Cardiac muscle cell (in vitro differentiated cells and primary cell): Measurements from ENCODE around the gene OXER1. TPM values are rescaled to one million over a fixed set of nuclear protein-coding genes. Genes with fewer than 3 reads are reported as not detected.

Experiments used
- DNase-seq, 2 donors: peaks; one replicate each; pipeline versions ENCODE4 v3.0.0 to v3.0.0-alpha.2; 2010 to 2017; ENCODE audit warnings: low read depth in 1 of 2, low spot score in 1 of 2
- H3K27ac ChIP-seq: fragments of 200-600 bp; sonication (generic); 2 replicates; pipeline ENCODE4 v1.5.1; 2016
- H3K27me3 ChIP-seq: fragments of 200-600 bp; sonication (generic); 2 replicates; pipeline ENCODE4 v1.6.0; 2016; ENCODE audit warnings: control low read depth
- H3K36me3 ChIP-seq: fragments of 200-600 bp; sonication (generic); 2 replicates; pipeline ENCODE4 v1.5.1; 2016; ENCODE audit warnings: control low read depth
- H3K4me1 ChIP-seq: fragments of 200-600 bp; sonication (generic); 2 replicates; pipeline ENCODE4 v1.8.1; 2017; ENCODE audit warnings: low read depth, mild to moderate bottlenecking, mixed run types
- H3K4me3 ChIP-seq: fragments of 200-600 bp; sonication (generic); 2 replicates; pipeline ENCODE4 v1.5.1; 2016; ENCODE audit warnings: mild to moderate bottlenecking
- H3K9me3 ChIP-seq: fragments of 200-600 bp; sonication (generic); 2 replicates; pipeline ENCODE4 v1.5.1; 2017; ENCODE audit warnings: low read depth, mild to moderate bottlenecking, control low read depth
- polyA plus RNA-seq: library from polyadenylated mRNA; unstranded; fragments of >200 nt; fragmentation: Nextera tagmentation; extraction: Ambion mirVana; gene quantifications from 2 replicates; pipeline ENCODE4 v1.2.1, GENCODE V29; 2016
- total RNA-seq: library from RNA; depleted of rRNA; stranded (reverse); fragments of >200 nt; gene quantifications from 2 replicates; pipeline ENCODE4 v1.2.3, GENCODE V29; 2016
- TF ChIP-seq, protein P1 (sequence below): IDR thresholded peaks from 2 replicates; pipeline ENCODE4 v1.5.1; 2012; ENCODE audit warnings: low read depth, mild to moderate bottlenecking, low read length

OXER1 gene, protein sequence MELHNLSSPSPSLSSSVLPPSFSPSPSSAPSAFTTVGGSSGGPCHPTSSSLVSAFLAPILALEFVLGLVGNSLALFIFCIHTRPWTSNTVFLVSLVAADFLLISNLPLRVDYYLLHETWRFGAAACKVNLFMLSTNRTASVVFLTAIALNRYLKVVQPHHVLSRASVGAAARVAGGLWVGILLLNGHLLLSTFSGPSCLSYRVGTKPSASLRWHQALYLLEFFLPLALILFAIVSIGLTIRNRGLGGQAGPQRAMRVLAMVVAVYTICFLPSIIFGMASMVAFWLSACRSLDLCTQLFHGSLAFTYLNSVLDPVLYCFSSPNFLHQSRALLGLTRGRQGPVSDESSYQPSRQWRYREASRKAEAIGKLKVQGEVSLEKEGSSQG
- total RNA-seq (0.48 TPM in 1 of 2 replicates, not detected in the other), polyA plus RNA-seq (0.12 and 0.15 TPM in 2 replicates)

- H3K27me3 ChIP-seq, result no peaks in the 10 kb centered on the region
- H3K36me3 ChIP-seq, result no peaks in the 10 kb centered on the region
- no peak for DNase-seq
- no peaks in the 10 kb centered on the region for H3K9me3 ChIP-seq
- no peaks in the 10 kb centered on the region for H3K4me1 ChIP-seq
- TF ChIP-seq, protein P1, sequence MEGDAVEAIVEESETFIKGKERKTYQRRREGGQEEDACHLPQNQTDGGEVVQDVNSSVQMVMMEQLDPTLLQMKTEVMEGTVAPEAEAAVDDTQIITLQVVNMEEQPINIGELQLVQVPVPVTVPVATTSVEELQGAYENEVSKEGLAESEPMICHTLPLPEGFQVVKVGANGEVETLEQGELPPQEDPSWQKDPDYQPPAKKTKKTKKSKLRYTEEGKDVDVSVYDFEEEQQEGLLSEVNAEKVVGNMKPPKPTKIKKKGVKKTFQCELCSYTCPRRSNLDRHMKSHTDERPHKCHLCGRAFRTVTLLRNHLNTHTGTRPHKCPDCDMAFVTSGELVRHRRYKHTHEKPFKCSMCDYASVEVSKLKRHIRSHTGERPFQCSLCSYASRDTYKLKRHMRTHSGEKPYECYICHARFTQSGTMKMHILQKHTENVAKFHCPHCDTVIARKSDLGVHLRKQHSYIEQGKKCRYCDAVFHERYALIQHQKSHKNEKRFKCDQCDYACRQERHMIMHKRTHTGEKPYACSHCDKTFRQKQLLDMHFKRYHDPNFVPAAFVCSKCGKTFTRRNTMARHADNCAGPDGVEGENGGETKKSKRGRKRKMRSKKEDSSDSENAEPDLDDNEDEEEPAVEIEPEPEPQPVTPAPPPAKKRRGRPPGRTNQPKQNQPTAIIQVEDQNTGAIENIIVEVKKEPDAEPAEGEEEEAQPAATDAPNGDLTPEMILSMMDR, result no peak
- no peak within 1 kb of the TSS for H3K4me3 ChIP-seq
- no peak within 1 kb of the TSS for H3K27ac ChIP-seq
Measured at GRCh38 chr2:42764096-42764495, at the start of gene OXER1. TSS of gene OXER1 (minus strand) at chr2:42764135. CDS start at chr2:42764062, 73 bp downstream.

DNA sequence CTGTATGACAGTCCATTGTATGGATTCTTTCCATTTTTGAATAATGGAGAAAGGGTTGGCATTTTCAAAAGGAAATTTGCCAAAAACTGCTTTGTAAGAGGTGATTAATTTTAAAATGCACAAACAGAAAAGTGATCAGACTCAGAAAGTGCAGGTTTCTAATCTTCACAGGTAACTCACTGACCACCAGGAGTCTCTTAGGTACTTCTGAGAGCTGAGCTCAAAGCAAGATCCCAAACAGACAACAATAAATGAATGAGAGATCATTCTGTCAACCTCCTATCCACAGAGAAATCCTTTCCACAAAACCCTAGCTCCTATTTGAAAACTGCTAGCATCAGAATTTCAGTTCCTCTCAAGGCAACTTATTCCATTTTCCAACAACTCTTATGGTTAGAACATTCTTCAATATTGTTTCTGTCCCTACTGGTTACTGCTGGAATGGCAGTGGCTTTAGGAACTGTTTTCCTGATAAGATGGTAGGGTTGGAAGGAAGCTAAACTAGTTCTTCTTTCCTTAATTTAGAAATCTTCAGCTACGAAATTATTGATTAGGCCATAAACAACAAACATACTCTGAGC, 49.1 kb upstream of the OXER1 start:
- Histone ChIP-seq H3K4me3 (no peak overlapping the region), H3K27ac (no peak overlapping the region), H3K9me3 (no peaks in the 10 kb centered on the region), H3K27me3 (no peaks in the 10 kb centered on the region), H3K4me1 (peaks cover 7% of the 10 kb centered on the region), H3K36me3 (no peaks in the 10 kb centered on the region)
- TF ChIP-seq, protein P1, result peak; percentile 55
- peak in 1 of 2 donors; percentile 53 for DNase-seq

GRCh38 chr2:42810971-42811811, 47.3 kb upstream of the OXER1 start:
- TF ChIP-seq, protein P1, result no peak
- Histone ChIP-seq H3K4me3 (peak overlapping the region; percentile 49), H3K9me3 (no peaks in the 10 kb centered on the region), H3K27ac (peak overlapping the region; percentile 98), H3K36me3 (no peaks in the 10 kb centered on the region), H3K4me1 (peaks cover 7% of the 10 kb centered on the region), H3K27me3 (no peaks in the 10 kb centered on the region)
- DNase-seq, result peak; percentile 44 to 86

- peaks cover 7% of the 10 kb centered on the region for H3K4me1 ChIP-seq
Measured at GRCh38 chr2:42810121-42810970, 46.4 kb upstream of the OXER1 start.

More at GRCh38 chr2:42810121-42810970, 46.4 kb upstream of the OXER1 start:
- no peaks in the 10 kb centered on the region for H3K36me3 ChIP-seq
- peak overlapping the region; percentile 98 for H3K27ac ChIP-seq
- TF ChIP-seq, protein P1, result no peak
- peak overlapping the region; percentile 49 for H3K4me3 ChIP-seq
- DNase-seq, result peak; percentile 92 to 98
- no peaks in the 10 kb centered on the region for H3K27me3 ChIP-seq
- no peaks in the 10 kb centered on the region for H3K9me3 ChIP-seq
